AG04450 (cell line): ENCODE measurements around the gene POT1. TPM values are rescaled to one million over a fixed set of nuclear protein-coding genes. Genes with fewer than 3 reads are reported as not detected.
A peak's percentile ranks its signal among the peaks of the same experiment; 100 is the strongest.

Experiments used
- CTCF ChIA-PET: fragments of 300-600, 350-600 bp; formaldehyde crosslinking; extraction: SDS; loops from one replicate; lab custom pipeline; 2022; ENCODE audit warnings: antibody characterized with exemption, inconsistent platforms; lab: Charles Lee
- POLR2A ChIA-PET: fragments of 350-600 bp; formaldehyde crosslinking; extraction: SDS; loops from one replicate; lab custom pipeline; 2021; ENCODE audit warnings: antibody characterized with exemption, inconsistent platforms; lab: Yijun Ruan, JAX
- DNase-seq: peaks from one replicate; pipeline ENCODE4 v3.0.0-alpha.2; 2011; ENCODE audit warnings: low read depth, low spot score
- H3K27ac ChIP-seq: one replicate; pipeline ENCODE4 v1.5.1; 2012; ENCODE audit warnings: low read depth, low read length, control low read depth
- H3K27me3 ChIP-seq: one replicate; pipeline ENCODE4 v1.6.0; 2012; ENCODE audit warnings: low read length; ENCODE audit not compliant: control insufficient read depth, insufficient read depth
- H3K4me3 ChIP-seq: 2 replicates; pipeline ENCODE4 v1.5.1; 2011; ENCODE audit warnings: mild to moderate bottlenecking, low read depth, low read length, control low read depth
- H3K9me3 ChIP-seq: 2 replicates; pipeline ENCODE4 v1.5.1; 2012; ENCODE audit warnings: low read length; ENCODE audit not compliant: control insufficient read depth, insufficient read depth
- polyA plus RNA-seq: library from polyadenylated mRNA; depleted of rRNA; stranded (reverse); fragments of >200 nt; gene quantifications from 2 replicates; pipeline ENCODE4 v1.2.3, GENCODE V29; 2011
- TF ChIP-seq, protein P1 (sequence below): IDR thresholded peaks from 2 replicates; pipeline ENCODE4 v1.5.1; 2011; ENCODE audit warnings: low read depth, low read length, control low read depth, inconsistent platforms

Gene POT1
- polyA plus RNA-seq, 1 experiment: 36.5 TPM

DNA sequence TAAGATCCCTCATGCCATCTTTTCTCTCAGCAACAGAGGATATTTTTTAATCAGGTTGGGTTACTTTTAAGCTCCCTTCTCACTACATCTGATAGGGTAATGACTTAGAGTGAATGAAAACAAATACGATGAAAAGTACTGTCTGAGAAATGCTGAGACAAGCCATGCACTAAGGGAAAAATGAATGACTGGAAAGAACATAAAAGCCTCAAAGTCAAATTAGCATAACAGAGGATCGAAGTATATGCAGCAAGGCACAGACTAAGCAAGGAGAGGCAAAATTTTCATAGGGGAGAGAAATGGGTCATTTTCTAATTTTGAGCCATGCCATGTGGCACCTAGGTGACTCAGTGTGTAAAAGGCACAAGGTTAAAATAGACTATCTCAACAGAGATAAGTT, 8.5 kb upstream of the POT1 start:
- Histone ChIP-seq H3K27me3 (no peaks in the 10 kb centered on the region), H3K27ac (no peak overlapping the region), H3K9me3 (no peaks in the 10 kb centered on the region), H3K4me3 (no peak overlapping the region)
- no peak for DNase-seq
- ChIA-PET POLR2A (no interaction called here), CTCF (no interaction called here)
- TF ChIP-seq, protein P1, sequence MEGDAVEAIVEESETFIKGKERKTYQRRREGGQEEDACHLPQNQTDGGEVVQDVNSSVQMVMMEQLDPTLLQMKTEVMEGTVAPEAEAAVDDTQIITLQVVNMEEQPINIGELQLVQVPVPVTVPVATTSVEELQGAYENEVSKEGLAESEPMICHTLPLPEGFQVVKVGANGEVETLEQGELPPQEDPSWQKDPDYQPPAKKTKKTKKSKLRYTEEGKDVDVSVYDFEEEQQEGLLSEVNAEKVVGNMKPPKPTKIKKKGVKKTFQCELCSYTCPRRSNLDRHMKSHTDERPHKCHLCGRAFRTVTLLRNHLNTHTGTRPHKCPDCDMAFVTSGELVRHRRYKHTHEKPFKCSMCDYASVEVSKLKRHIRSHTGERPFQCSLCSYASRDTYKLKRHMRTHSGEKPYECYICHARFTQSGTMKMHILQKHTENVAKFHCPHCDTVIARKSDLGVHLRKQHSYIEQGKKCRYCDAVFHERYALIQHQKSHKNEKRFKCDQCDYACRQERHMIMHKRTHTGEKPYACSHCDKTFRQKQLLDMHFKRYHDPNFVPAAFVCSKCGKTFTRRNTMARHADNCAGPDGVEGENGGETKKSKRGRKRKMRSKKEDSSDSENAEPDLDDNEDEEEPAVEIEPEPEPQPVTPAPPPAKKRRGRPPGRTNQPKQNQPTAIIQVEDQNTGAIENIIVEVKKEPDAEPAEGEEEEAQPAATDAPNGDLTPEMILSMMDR: no peak

DNA sequence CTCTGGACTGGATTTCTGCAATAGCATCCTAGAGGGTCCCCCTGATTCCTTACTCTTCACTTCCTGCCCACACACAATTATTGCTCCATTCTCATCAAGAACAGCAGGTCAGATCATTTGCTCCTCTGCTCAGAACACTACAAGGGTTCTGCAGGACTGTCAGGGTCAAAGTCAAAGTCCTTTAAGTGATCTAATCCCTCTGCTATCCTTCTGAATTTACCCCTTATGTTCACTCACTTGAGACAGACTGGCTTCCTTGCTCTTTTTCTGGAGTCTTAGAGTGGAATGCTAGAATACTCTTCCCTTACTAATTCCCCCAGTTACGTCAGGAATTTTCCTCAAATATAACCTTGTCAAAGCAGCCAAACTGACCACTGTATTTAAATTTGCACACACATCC, 7.5 kb upstream of the POT1 start:
- ChIA-PET CTCF (no interaction called here), POLR2A (no interaction called here)
- Histone ChIP-seq H3K4me3 (no peak overlapping the region), H3K27ac (no peak overlapping the region), H3K27me3 (no peaks in the 10 kb centered on the region), H3K9me3 (no peaks in the 10 kb centered on the region)
- TF ChIP-seq, protein P1: no peak
- no peak for DNase-seq

DNA sequence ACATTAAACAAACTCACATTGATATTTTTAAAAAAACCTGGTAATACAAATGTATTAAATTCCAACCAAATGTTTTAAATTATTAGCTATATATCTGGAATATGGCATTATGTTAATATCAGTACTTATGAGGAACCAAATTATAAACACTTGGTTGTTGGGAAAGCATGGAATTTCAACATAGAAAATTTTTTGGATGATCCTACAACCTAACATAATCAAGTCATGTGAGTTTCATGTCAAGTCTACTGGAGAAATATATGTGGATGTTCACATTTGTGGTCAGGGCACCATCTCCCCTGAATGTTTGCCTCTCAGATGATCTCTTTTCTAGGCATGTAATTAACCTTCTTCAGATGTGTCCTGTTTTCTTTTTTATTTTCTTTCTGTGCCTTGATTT, 5.2 kb upstream of the POT1 start:
- TF ChIP-seq, protein P1: no peak
- DNase-seq: no peak
- POLR2A ChIA-PET: no interaction called here
- H3K27me3 ChIP-seq: no peaks in the 10 kb centered on the region
- H3K4me3 ChIP-seq: no peak overlapping the region
- H3K27ac ChIP-seq: no peak overlapping the region
- CTCF ChIA-PET: no interaction called here
- H3K9me3 ChIP-seq: no peaks in the 10 kb centered on the region

DNA sequence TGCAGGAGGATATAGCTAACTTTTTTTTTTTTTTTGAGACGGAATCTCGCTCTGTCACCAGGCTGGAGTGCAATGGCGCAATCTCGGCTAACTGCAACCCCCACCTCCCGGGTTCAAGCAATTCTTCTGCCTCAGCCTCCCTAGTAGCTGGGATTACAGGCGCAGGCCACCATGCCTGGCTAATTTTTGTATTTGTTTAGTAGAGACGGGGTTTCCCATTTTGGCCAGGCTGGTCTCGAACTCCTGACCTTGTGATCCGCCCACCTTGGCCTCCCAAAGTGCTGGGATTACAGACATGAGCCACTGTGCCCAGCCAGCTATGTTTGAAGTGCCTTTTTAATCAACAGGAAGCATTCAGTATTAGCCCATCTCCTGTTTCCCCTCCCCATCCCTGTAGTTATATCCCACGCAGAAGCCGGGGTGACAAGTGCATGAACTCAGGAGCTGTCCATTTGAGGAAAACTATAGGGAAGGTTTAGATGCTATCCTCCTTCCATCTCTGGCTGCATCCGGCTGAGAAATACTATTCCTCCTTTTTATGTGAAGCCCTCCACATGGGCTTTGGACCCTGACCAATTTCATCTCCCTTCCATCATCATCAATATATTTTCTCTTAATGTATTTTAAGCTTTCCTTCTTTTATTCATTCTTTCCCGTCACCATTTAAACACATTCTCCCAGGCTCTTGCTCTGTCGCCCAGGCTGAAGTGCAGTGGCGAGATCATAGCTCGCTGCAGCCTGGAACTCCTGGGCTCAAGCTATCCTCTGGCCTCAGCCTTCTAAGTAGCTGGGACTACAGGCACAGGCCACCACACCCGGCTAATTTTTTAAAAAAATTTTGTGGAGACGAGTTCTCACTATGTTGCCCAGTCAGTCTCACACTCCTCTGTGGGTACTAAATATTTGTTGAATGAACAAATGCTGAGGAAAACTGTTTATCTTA, 1.3 kb upstream of the POT1 start:
- TF ChIP-seq, protein P1: no peak
- Histone ChIP-seq H3K9me3 (no peaks in the 10 kb centered on the region), H3K4me3 (no peak overlapping the region), H3K27ac (no peak overlapping the region), H3K27me3 (no peaks in the 10 kb centered on the region)
- DNase-seq: no peak
- POLR2A ChIA-PET: no interaction called here
- CTCF ChIA-PET: no interaction called here

DNA sequence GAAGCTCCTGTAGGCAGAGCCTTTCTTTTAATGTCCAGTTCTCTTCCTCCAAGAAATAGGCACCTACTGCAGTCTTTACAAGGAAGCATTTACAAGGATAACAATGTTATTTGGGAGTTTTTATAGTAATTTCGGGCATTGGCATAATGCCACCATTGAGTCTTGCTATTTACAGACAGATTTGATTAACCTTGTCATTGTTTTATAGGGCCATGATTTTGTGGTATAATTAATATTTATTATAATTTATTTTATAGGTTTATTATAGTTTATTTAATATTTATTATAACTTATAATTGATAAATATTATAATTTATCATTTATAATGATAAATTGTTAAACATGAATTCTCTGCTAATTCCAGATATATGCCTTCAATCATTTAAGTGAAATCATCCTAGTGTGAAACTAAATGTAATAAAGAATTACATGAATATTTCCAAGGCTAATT, 573 bp upstream of the POT1 start:
- H3K27me3 ChIP-seq: no peaks in the 10 kb centered on the region
- TF ChIP-seq, protein P1: no peak
- no peaks in the 10 kb centered on the region for H3K9me3 ChIP-seq
- H3K4me3 ChIP-seq: peak overlapping the region; percentile 85
- POLR2A ChIA-PET: interaction anchor here (0.5 kb wide), 1 partner anchor 45 kb away, joined by 13 read pairs; no protein-coding TSS in a partner anchor
- CTCF ChIA-PET: interaction anchor here (0.5 to 0.8 kb wide), 2 partner anchors 19 to 75 kb away, joined by 3 read pairs; no protein-coding TSS in a partner anchor
- peak overlapping the region; percentile 84 for H3K27ac ChIP-seq
- DNase-seq: no peak
